Stimulated activated naive CD4-positive, alpha-beta T cell (primary cell): ENCODE data around the gene FOXF1.

Experiments
- DNase-seq, 6 experiments: peaks; one replicate each; lab custom pipeline; 2025; lab: John Stamatoyannopoulos, UW

FOXF1 gene

DNA sequence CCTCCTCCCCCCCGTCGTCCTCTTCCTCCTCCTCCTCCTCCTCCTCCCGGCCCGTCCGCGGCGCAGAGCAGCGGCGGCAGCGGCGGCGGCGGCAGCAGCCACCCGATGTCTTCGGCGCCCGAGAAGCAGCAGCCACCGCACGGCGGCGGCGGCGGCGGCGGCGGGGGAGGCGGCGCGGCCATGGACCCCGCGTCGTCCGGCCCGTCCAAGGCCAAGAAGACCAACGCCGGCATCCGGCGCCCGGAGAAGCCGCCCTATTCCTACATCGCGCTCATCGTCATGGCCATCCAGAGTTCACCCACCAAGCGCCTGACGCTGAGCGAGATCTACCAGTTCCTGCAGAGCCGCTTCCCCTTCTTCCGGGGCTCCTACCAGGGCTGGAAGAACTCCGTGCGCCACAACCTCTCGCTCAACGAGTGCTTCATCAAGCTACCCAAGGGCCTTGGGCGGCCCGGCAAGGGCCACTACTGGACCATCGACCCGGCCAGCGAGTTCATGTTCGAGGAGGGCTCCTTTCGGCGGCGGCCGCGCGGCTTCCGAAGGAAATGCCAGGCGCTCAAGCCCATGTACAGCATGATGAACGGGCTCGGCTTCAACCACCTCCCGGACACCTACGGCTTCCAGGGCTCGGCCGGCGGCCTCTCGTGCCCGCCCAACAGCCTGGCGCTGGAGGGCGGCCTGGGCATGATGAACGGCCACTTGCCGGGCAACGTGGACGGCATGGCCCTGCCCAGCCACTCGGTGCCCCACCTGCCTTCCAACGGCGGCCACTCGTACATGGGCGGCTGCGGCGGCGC is at the start of gene FOXF1:
FOXF1 (plus strand) TSS at position 63 of the 797 bp plus-strand sequence; CDS start at position 106, 43 bp downstream.
- DNase-seq: no peak

DNA sequence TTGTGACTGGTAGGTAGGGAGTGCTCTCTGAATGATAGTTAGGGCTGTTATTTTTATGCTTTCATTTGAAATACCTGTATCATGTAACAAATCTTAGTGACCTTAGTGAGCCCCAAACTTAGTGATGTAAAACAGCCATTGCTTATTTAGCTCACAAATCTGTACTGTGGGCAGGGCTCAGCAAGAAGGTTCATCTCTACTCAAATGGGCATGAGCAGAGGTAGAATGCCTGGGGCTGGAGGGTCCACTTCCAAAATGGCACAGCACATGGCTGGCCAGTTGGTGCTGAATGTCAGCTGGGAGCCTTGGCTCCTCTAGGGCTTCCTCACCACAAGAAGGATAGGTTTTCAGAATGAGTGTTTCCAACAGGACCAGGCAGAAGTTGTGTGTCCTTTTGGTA is 49.3 kb upstream of the FOXF1 start:
- no peak for DNase-seq

DNA sequence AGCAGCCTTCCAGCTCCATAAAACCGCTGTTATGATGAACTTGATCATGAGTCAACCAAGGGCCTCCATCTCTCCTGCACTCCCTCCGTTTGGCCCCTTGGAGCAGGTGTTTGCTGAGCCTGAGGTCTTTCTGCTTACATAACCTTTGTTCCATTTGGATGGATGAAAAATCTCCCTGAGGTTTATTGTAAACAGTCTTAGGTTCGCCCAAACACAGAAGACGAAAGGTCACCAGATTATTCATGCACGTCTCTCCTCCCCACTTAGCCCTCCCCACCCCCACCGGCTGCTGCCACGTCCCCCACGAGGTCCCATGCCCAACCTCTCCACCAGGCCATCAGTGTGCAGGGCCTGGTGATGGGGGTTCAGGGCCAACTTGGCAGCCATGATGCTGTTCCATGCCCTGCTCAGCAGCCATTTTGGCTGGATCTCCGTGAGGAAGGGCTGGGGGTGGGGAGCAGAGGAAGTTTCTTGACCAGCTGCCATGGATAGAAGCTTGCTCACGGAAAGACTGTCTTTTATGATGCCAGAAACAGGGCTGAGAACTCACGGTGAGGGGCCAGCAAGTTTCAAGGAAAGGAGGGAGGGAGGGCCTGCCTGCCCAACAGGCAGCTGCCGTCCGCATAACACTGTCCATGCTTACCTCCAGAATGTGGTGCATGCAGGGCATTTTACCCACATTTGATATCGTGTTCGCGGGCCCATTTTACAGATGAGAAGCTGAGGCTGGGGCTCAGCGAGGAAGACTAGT is 47.8 kb upstream of the FOXF1 start:
- DNase-seq: no peak

DNA sequence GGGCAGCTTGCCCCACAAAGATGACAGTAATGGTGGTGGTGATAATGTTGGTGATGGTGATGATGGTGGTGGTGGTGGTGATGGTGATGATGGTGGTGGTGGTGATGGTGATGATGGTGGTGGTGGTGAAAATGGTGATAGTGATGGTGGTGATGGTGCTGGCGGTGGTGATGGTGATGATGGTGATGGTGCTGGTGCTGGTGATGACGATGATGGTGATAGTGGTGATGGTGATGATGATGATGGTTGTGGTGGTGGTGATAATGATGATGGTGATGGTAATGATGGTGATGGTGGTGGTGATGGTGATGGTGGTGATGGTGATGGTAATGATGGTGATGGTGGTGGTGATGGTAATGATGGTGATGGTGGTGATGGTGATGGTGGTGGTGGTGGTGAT is 46.3 kb upstream of the FOXF1 start:
- no peak for DNase-seq

DNA sequence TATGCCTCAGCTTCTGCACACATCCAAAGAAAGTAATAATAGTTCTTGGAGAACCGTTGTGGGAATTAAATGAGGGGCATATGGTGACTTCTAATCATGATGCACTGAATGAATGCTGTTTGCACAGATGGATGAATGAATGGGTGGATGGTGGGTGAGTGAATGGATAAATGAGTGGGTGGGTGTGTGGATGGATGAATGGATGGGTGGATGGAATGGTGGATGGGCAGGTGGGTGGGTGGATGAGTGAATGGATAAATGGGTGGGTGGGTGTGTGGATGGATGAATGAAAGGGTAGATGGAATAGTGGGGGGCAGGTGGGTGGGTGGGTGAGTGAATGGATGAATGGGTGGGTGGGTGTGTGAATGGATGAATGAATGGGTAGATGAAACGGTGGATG is 44.9 kb upstream of the FOXF1 start:
- DNase-seq: no peak

DNA sequence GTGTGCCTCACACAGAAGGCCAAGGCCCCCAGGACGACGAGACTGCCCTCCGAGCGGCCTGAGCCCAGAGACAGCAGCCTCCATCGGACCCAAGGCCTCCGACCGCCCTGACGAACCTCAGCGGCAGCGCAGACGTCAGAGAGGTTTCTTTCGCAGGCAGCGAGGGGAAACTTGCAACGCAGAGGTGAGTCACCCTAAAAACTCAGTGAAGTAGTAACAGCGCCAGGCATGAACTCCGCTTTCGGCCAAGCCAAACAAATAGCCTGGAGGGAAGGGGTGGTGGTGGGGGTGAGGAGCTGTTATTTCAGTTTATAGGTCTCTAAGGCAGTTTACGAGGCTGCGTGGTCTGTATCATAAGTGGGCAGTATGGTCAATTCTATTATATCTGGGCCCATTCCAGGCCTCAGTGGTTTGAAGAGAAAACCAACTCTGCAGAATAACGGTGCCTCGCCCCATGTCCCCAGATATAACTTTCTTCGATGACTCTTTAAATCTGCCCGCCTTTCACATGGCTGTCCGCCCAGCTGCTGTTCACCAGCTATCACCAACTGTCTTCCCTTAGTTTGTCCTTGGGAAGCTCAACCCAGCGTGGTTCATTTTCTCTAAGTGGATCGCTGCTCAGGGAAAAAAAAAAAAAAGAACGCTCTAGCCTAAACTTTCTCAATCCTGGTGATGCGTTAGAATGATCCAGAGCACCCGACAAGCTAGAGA is 43.5 kb upstream of the FOXF1 start:
- no peak for DNase-seq

DNA sequence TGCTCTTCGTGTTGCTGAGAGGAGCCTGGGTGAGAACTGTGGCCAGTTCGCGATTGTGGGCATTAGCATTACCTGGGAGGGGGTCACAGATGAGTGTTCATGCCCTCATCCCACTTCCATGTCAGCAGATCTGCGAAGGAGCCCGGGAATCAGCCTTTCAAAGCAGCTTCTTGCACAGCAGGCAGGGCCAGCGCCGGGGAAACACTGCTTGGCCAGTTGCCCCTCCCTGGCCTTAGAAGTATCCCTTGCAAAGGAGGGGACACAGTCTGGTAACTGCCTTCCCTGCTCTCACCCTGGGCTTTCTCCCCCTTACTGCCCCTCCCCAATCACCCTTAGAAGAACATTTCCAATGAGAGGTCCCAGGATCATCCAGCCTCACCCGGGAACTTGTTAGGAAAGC is 42.8 kb upstream of the FOXF1 start:
- DNase-seq: no peak

DNA sequence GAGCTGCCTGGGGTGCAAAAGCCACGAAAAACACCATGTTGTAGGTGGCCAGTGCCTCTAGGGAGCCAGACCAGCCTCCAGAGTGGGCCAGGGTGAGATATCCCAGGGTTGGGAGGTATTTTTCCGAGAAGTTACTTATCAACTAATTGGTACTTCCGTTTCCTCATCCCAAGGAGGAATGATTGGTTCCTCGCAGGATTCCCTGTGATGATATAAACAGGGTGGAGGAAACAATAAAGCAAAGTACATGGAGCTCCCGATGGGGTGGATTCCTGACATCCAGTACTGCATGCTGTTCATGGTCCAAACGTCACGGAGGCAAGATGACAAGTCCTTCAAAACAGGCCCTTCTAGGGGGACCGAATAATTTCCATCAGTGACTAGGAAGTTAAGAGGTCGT is 39.4 kb upstream of the FOXF1 start:
- DNase-seq: no peak

DNA sequence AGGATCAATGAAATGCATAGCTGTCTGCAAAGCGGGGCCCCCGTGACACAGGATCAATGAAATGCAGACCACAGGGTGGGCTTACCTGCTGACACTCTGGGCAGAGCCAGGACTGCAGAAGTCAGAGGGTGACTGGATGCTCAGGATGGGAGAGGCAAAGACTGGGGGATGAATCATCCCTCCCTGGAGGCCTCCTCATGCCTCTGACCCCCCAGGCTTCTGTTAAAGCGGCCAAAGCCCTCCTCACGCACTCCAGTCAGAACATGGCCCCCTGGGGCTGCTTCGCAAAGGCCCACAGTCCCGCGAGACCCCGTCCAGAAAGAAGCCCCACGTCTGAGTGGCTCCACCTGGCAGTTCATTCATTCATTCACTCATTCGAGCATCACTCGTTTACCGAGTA is 38.4 kb upstream of the FOXF1 start:
- DNase-seq: no peak

DNA sequence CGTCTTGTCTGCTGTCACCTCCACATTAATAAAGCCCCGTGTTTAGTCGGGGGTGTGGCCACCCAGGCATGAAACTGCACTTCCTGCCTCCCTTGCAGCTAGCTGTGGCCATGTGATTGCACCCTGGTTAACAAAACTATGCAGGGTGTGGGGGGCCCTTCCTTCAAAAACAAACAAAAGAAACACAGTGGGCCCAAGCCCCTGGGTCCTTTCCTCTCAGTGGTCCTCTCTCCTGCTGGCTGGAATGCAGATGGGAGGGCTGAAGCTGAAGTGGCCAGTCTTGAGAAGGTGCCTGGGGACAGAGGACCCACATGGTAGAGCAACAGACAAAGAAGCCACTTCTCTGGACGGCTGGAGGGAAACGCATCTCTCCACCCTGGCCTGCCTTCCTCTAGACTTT is 38.0 kb upstream of the FOXF1 start:
- DNase-seq: no peak

DNA sequence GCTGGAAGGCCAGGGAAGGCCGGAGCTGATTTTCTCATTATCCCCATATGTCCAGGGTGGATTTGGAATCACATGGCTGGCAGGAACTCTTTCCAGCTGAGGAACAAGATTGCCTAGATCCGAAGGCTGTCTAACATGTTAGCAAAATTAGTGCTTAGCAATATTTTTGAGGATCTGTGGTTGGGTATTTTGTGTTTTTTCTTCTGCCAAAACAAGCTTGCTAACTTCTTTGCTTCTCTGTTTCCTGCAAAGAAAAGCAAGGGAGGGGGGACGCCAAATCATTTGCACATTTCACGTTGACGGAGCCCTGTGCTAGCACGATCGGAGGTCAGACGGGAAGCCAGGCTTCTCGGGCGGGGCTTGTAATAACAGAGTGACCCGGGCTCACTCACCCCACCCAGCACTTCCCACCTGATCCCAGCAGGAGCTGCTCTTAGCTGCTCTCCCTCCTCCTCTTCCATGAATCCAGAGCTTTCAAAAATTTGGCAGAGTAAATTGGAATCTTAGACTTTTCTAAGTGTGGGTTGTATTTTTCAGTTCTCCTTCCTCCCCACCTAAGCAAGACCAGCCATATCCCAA is 33.3 kb upstream of the FOXF1 start:
- DNase-seq: no peak

DNA sequence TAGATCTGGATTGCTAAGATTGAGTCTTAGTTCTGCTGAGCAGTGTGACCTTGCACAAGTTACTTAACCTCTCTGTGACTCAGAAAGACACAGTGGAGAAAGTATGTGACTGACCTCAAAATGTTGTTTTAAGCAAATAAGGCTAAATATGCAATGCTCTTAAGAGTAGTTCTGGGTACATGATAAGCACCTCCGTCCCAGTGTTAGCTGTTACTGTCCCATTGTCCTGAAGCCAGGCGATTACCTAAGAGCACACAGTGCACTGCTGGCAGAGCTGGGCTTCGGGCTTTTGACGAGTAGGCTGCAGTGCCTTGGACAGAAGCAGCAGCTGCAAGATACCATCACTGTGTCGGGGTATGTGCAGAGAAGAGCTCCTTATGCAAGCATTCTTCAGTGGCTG is 32.7 kb upstream of the FOXF1 start:
- DNase-seq: no peak

DNA sequence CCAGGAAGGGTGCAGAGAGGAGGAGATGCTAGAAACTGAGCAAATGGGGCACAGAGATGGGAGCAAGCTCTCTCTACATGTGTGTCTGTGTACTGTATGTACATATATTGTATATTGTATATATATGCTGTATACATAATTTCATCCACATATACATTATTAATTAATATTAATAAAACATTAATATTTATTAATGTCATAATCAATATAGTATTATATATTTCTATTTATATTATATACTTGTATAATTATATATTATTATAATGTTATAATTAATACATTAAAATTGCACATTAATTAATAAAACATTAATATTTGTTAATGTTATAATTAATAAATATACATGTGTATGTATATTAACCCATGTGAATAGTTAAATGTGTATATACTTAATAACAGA is 31.5 kb upstream of the FOXF1 start:
- DNase-seq: no peak

DNA sequence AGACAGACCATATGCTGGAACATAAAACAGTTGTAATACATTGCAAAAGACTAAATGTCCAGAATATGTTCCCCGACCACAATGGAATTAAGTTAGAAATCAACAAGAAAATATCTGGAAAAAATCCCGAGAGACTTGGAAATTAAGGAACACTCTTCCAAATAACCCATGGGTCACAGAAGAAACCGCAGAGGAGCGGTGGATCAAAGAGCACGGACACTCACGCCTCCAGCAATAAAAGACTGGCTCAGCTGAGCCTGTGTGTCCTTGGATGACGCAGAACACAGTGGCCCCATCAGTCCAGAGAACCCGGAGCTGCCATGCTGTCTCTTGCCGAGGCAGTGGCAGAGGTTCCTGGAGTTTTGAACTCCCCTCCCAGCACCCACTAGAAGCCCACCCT is 30.9 kb upstream of the FOXF1 start:
- no peak for DNase-seq

DNA sequence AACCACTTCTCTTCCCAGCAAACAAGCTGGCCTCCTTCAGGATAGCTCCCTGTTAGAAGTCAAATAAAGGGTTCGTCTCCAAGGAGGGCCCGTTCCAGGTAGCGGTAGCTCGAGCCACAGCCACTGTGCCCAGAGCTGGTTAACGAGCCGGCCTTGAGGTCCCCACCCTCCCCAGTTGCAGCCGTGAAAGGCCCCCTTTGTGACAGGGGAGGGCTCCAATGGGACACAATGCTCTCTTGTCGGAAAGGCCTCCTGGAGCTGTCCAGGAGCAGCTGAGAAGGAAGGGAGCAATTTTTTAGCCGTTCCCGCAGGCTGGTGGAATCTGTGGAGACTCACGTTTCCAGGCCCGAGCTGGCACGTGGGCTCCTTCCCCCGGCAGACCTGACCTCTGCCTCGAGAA is 29.9 kb upstream of the FOXF1 start:
- DNase-seq: no peak

DNA sequence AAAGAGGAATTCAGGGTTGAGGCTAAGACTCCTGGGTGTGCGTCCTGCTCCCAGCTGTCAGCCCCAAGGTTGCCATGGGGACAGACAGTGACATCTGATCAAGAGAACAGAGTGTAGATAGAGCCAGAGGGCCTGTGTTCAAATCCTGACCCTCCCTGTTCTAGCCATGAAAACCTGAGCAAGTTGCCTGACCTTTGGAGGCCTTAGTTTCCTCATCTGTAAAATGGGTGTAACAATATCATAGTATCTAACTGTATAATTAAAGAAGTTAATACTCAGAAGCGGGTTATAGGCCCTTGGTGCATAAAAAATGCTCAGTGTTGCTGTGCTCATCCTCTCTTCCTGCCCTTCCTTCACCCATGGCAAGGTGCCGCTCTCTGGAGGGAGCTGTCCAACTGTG is 28.7 kb upstream of the FOXF1 start:
- DNase-seq: no peak

DNA sequence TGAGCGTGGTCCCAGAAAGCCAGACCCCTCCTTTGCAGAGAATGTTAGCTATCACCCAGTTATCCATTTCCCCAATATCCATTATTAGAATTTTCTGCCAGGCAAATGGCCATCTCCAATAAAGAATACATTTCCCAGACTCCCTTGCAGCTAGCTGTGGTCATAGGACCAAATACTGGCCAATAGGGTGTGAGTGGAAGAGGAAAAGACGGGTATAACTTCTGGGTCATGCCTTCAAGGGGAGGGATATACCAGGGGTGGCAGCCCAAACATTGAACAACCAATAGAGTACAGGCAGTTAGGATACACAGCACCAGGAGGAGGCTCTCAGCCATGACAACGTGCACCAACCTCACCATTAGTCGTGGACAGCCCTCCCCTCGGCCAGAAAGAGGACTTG is 26.1 kb upstream of the FOXF1 start:
- DNase-seq: no peak

DNA sequence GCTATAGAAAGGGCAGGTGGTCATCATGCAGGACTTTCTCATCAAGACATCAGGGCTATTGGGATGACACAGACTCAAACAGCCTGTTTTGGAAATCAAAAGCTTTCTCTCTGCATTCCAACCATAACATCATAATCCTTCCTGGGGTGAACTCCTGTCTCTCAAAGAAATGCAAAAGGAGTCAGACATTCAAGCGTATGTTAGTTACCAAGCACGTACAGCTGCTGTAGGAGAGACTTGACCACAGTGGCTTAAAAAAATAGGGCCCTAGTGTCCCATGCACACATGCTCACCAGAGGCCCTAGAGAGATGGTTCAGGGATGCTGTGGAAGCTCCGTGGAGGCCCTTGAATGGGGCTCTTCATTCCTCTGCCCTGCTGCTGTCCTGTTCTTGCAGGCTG is 24.6 kb upstream of the FOXF1 start:
- no peak for DNase-seq

DNA sequence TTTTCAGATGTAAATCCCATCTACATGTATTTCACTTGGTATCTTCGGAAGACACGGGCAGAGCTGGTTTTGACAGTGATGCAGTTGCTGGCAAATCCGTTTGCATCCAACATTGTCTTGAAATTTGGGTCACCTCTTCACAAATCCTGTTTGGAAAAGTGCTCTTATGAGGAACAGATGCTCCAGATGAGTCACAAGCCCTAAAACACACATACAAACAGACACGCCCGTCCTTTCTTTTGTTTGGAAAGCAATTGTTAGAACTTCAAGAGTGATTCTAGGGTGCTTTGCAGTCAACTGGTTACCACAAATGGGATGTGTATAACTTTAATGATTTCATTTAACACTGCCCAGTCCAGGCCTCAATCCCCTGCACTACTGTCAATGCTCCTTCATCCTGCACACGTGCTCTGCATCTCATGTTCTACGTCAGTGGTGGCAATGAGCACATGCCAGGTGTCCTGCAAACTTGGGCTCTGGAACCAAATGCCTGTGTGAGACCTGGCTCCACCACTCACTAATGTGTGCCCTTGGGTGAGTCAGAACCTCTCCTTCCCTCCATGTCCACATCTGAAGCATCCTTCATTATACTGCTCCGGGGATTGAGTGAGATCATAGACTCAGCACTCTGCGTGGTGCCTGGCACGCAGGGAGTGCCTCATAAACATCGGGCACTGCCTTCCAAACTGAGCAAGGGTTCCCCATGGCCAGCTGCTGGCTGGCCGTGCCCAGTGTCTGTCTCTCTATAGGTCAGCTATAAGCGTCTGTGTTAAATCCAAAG is 19.3 kb upstream of the FOXF1 start:
- no peak for DNase-seq

DNA sequence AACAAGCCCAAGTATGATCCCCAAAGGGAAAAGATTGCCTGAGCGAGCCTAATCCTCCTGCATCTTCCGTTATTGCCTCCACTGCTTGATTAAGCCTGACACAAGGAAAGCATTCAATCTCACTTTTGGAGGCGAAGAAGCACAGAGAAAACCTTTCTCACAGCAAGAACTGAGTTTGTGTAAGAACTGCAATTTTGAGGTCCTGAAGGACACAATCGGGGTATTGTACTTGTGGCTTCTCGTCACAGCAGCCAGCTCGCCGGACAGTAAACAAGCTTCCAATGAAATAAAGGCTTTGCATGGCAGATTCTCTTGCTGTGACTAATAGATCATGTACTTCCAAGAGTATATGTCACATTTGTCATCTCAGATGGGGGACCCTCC is 18.7 kb upstream of the FOXF1 start:
- no peak for DNase-seq

DNA sequence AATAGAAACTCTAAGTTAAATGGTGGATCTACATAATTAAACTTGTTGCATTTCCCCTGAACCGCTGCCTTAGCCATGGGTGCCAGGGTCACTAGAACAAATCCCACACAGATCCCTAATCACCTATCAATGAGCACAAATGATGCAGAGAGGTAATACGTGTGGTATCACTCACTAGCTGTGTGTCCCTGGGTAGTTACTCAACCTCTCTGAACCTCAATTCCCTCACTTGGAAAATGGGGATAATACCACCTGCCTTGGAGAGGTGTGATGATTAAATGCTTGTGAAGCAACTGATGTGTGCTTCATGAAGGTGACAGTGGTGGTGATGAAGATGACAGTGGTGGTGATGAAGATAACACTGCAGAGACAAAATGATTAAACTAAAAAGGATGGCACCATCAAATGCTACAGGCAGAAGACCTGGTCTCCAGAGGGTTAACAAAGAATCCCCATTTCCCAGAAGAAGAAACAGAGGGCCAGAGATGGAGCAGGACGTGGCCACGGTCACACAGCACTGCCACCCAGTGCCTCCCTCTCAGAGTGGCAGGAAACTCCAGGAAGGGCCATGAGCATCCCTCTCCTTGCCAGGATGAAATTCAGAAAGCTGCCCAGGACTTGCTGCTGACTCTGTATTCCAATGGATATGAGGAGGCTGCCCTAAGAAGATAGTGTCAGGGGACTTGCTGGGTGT is 17.9 kb upstream of the FOXF1 start:
- no peak for DNase-seq
